Adrenal gland (tissue), 12 donors: ENCODE data around the gene RGS14. TPM values are rescaled to one million over a fixed set of nuclear protein-coding genes. Genes with fewer than 3 reads are reported as not detected.

ENCODE experiments used
- DNase-seq, 7 donors: peaks; one replicate each; pipeline ENCODE4 v3.0.0-alpha.2; 2019 to 2020
- H3K27ac ChIP-seq, 5 donors: fragments of 200-600 bp; sonication (generic) in 4 of 5; 1 replicate in 3 of 5; 2 replicates in 2 of 5; pipeline versions ENCODE4 v1.5.1 to v1.8.0; 2016 to 2020; ENCODE audit warnings: mild to moderate bottlenecking in 1 of 5
- H3K27me3 ChIP-seq: fragments of 200-600 bp; 2 replicates; pipeline ENCODE4 v1.8.0; 2021
- H3K36me3 ChIP-seq, 2 donors: fragments of 200-600 bp; replicated peaks in 1 of 2; 1 replicate in 1 of 2; 2 replicates in 1 of 2; pipeline versions ENCODE4 v1.5.1 to v1.8.0; 2018 to 2022
- H3K4me1 ChIP-seq, 2 donors: fragments of 200-600 bp; replicated peaks in 1 of 2; 1 replicate in 1 of 2; 2 replicates in 1 of 2; pipeline versions ENCODE4 v1.5.1 to v1.8.0; 2018 to 2021
- H3K4me3 ChIP-seq, 4 donors: fragments of 200-600 bp; sonication (generic) in 3 of 4; one replicate each; pipeline ENCODE4 v1.5.1; 2016 to 2018
- H3K9me3 ChIP-seq, 3 donors: fragments of 200-600 bp; sonication (generic) in 1 of 3; replicated peaks in 1 of 3; 1 replicate in 2 of 3; 2 replicates in 1 of 3; pipeline versions ENCODE4 v1.5.1 to v1.8.0; 2016 to 2021
- CTCF ChIP-seq, 6 experiments: fragments of 450-650 bp in 4 of 6; fragments of 200-600 bp in 2 of 6; sonication (generic) in 1 of 6; IDR thresholded peaks; 1 replicate in 5 of 6; 2 replicates in 1 of 6; pipeline versions ENCODE4 v1.5.1 to v1.8.0; 2016 to 2021; ENCODE audit warnings: antibody characterized with exemption in 6 of 6, mild to moderate bottlenecking in 2 of 6, moderate library complexity in 1 of 6
- POLR2A ChIP-seq, 2 donors: fragments of 450-650 bp; IDR thresholded peaks; one replicate each; pipeline ENCODE4 v1.6.1; 2017; ENCODE audit warnings: antibody characterized with exemption in 2 of 2, mild to moderate bottlenecking in 2 of 2, moderate library complexity in 1 of 2
- WGBS, 4 donors: extraction: QIAGEN DNeasy Blood & Tissue Kit in 2 of 4; methylation state at CpG; one replicate each; pipeline versions ENCODE4 v1.1.5 to v1.1.7; 2013 to 2017; 5-methylcytosine and 5-hydroxymethylcytosine counted together
- intact Hi-C, 2 donors: fragments of 100-400 bp; cut with DNase I; formaldehyde crosslinking; loops; one replicate each; pipeline versions ENCODE4 v1.14.1 to v1.15.0; 2022 to 2023
- polyA plus RNA-seq, 3 donors: library from polyadenylated mRNA; stranded (reverse); fragments of 200-250 nt in 2 of 3; fragments of 350-450 nt in 1 of 3; fragmentation: Illumina TruSeq in 1 of 3; extraction: RNeasy Lipid Tissue Mini Kit (QIAGEN cat#74804) in 1 of 3; gene quantifications; one replicate each; pipeline ENCODE4 v1.2.3, GENCODE V29; 2013 to 2014
- total RNA-seq, 9 donors: library from RNA; depleted of rRNA in 4 of 9; stranded (reverse); fragments of >200 nt in 4 of 9; fragments of 120-200 nt in 1 of 9; fragmentation: NEBNext Ultra II Directional in 1 of 9; extraction: Animal tissue kit (Norgen Biotek cat#: 25700) in 1 of 9; gene quantifications; one replicate each; pipeline versions ENCODE4 v1.1.0 to v1.2.4, GENCODE V29; 2013 to 2023
- donor health status: healthy with polysubstance abuse.
- donor health status: Bipolar disorder and iron deficiency.
- donor health status: DM: yes; HTN: yes; CAD: no.
- donor health status: DM: no; HTN: no; CAD: no.
- donor health status: DM: no; HTN: no; CAD: no.
- donor health status: DM: yes; HTN: yes; CAD: no.

RGS14 gene
- total and polyA plus RNA-seq, 12 donors = 2.3 to 36.3 (median 15.5) TPM

- Histone ChIP-seq H3K4me3 (no peak overlapping the region), H3K27me3 (peaks cover 12% of the 10 kb centered on the region), H3K4me1 (no peaks in the 10 kb centered on the region), H3K36me3 (no peaks in the 10 kb centered on the region), H3K27ac (no peak overlapping the region), H3K9me3 (no peaks in the 10 kb centered on the region)
- intact Hi-C loops = loop anchor here in 1 of 2 donors (10.0 kb wide), 1 partner anchor 68 kb away; the partner anchor contains the start of gene MXD3
- no peak for TF ChIP-seq POLR2A (IDR thresholded peaks at IDR 0.05)
- peak in 2 of 6 experiments; percentile 7 to 32 for TF ChIP-seq CTCF (IDR thresholded peaks at IDR 0.05)
- WGBS, 4 donors = 33 to 45% (median 39%) methylated on average over 8 to 11 of the region's 11 CpGs
- DNase-seq = peak in 2 of 7 donors; percentile 32 to 51
Measured at GRCh38 chr5:177382423-177383029, 24.8 kb downstream of the RGS14 start.

- H3K4me1 ChIP-seq = no peaks in the 10 kb centered on the region
- no peak overlapping the region for H3K4me3 ChIP-seq
- TF ChIP-seq POLR2A (IDR thresholded peaks at IDR 0.05) = no peak
- TF ChIP-seq CTCF (IDR thresholded peaks at IDR 0.05) = no peak
- no peaks in the 10 kb centered on the region for H3K9me3 ChIP-seq
- 79 to 84% (median 81%) methylated on average over 8 to 9 of the region's 9 CpGs for WGBS, 4 donors
- no peak overlapping the region for H3K27ac ChIP-seq
- no peaks in the 10 kb centered on the region for H3K36me3 ChIP-seq
- intact Hi-C loops = loop anchor here in 1 of 2 donors (10.0 kb wide), 1 partner anchor 68 kb away; the partner anchor contains the start of gene MXD3
- peaks cover 12% of the 10 kb centered on the region for H3K27me3 ChIP-seq
- DNase-seq = no peak
Measured at GRCh38 chr5:177383181-177383580, 25.5 kb downstream of the RGS14 start.

GRCh38 chr5:177384134-177384533 lies 26.4 kb downstream of the RGS14 start, which contains the start of gene SLC34A1:
SLC34A1 (plus strand) TSS chr5:177384434; CDS start chr5:177385742, 1,308 bp downstream.
- WGBS, 4 donors = 42 to 73% (median 63%) methylated on average over 4 of the region's 4 CpGs

More at GRCh38 chr5:177384134-177384533, 26.4 kb downstream of the RGS14 start, which contains the start of gene SLC34A1:
- TF ChIP-seq POLR2A (IDR thresholded peaks at IDR 0.05) = no peak
- TF ChIP-seq CTCF (IDR thresholded peaks at IDR 0.05) = no peak
- Histone ChIP-seq H3K36me3 (no peaks in the 10 kb centered on the region), H3K9me3 (no peaks in the 10 kb centered on the region), H3K4me3 (no peak within 1 kb of the TSS), H3K4me1 (no peaks in the 10 kb centered on the region), H3K27me3 (peaks cover 12% of the 10 kb centered on the region), H3K27ac (no peak within 1 kb of the TSS)
- DNase-seq = no peak
- intact Hi-C loops = loop anchor here in 1 of 2 donors (10.0 kb wide), 1 partner anchor 69 kb away; the partner anchor contains the start of gene MXD3
